HCT116 (cell line): Measurements from ENCODE around the gene PLEKHN1. TPM values are rescaled to one million over a fixed set of nuclear protein-coding genes. Genes with fewer than 3 reads are reported as not detected.

Experiments
- ATAC-seq: fragments of 200-7000 bp; cut with Tn5 transposase; 2 replicates; pipeline ENCODE4 v1.9.1; 2020; ENCODE audit warnings: mild to moderate bottlenecking, moderate library complexity
- BruUV-seq: library from RNA; stranded (reverse); fragments of 400-500 nt; replicated peaks from 2 replicates; lab custom pipeline; 2021; lab: Mats Ljungman, UMichigan
- CTCF ChIA-PET: fragments of 300-600 bp; sonication (Branson Sonifier 250); formaldehyde crosslinking; loops from one replicate; lab custom pipeline; 2021; ENCODE audit warnings: antibody characterized with exemption; lab: Charles Lee
- POLR2A ChIA-PET: fragments of 300-600, 350-600 bp; sonication (Branson Sonifier 250); formaldehyde crosslinking; loops from one replicate; lab custom pipeline; 2021; ENCODE audit warnings: antibody characterized with exemption; lab: Charles Lee
- RAD21 ChIA-PET, 2 experiments: fragments of 300-600 bp; sonication (Branson Sonifier 250); formaldehyde crosslinking; loops; one replicate each; lab custom pipeline; 2023; ENCODE audit warnings: low total read pairs in 2 of 2; ENCODE audit not compliant: uncharacterized antibody in 2 of 2, unreplicated experiment in 2 of 2, low non-redundant PET in 1 of 2; lab: Charles Lee
- DNase-seq: peaks from one replicate; pipeline ENCODE4 v3.0.0-alpha.2; 2010; ENCODE audit warnings: low read depth, low spot score
- H2AFZ ChIP-seq: fragments of 200-600 bp; shearing (Covaris generic), sonication (generic); 2 replicates; pipeline ENCODE4 v1.6.1; 2017; ENCODE audit warnings: low read depth, mixed run types, mixed read lengths, antibody characterized with exemption, low read length; ENCODE audit not compliant: poor library complexity, severe bottlenecking
- H3K27ac ChIP-seq: 2 replicates; pipeline ENCODE4 v1.5.1; 2012; ENCODE audit warnings: low read depth, low read length
- H3K27me3 ChIP-seq: fragments of 200-600 bp; sonication (generic); 2 replicates; pipeline ENCODE4 v1.6.1; 2016; ENCODE audit warnings: mixed run types, low read length, mixed read lengths; ENCODE audit not compliant: insufficient read depth
- H3K36me3 ChIP-seq, 2 experiments: fragments of 200-500 bp in 1 of 2; fragments of 200-600 bp in 1 of 2; sonication (Bioruptor generic) in 1 of 2; sonication (generic) in 1 of 2; 2 replicates each; pipeline versions ENCODE4 v1.5.1 to v1.6.1; 2014 to 2016; ENCODE audit warnings: low read length in 2 of 2, inconsistent platforms in 1 of 2, mixed read lengths in 1 of 2, mixed run types in 1 of 2; ENCODE audit not compliant: insufficient read depth in 2 of 2, control insufficient read depth in 1 of 2
- H3K4me1 ChIP-seq, 2 experiments: fragments of 200-600 bp in 1 of 2; sonication (generic) in 1 of 2; 2 replicates each; pipeline versions ENCODE4 v1.5.1 to v1.6.1; 2012 to 2017; ENCODE audit warnings: low read length in 2 of 2, inconsistent platforms in 1 of 2, mild to moderate bottlenecking in 1 of 2, mixed read lengths in 1 of 2, mixed run types in 1 of 2, moderate library complexity in 1 of 2; ENCODE audit not compliant: insufficient read depth in 2 of 2, control insufficient read depth in 1 of 2
- H3K4me2 ChIP-seq: fragments of 200-600 bp; sonication (generic); 2 replicates; pipeline ENCODE4 v1.6.1; 2017; ENCODE audit warnings: mixed run types, low read length, mixed read lengths
- H3K4me3 ChIP-seq, 2 experiments: fragments of 200-600 bp in 1 of 2; sonication (generic) in 1 of 2; replicated peaks in 1 of 2; 2 replicates each; pipeline ENCODE4 v1.5.1; 2011 to 2016; ENCODE audit warnings: low read length in 2 of 2, control low read depth in 1 of 2, low read depth in 1 of 2, mild to moderate bottlenecking in 1 of 2, mixed read lengths in 1 of 2, mixed run types in 1 of 2
- H3K79me2 ChIP-seq: fragments of 200-600 bp; sonication (generic); 2 replicates; pipeline ENCODE4 v1.6.1; 2017; ENCODE audit warnings: mild to moderate bottlenecking, mixed run types, low read length, moderate library complexity, mixed read lengths; ENCODE audit not compliant: insufficient read depth
- H3K9ac ChIP-seq: fragments of 200-600 bp; sonication (generic); 2 replicates; pipeline ENCODE4 v1.6.1; 2016; ENCODE audit warnings: low read length, mixed read lengths
- H3K9me2 ChIP-seq: fragments of 200-600 bp; sonication (generic), shearing (Covaris generic); 2 replicates; pipeline ENCODE4 v1.6.1; 2017; ENCODE audit warnings: mixed run types, mild to moderate bottlenecking, moderate library complexity; ENCODE audit not compliant: insufficient read depth
- H3K9me3 ChIP-seq, 2 experiments: fragments of 200-500 bp in 1 of 2; fragments of 200-600 bp in 1 of 2; sonication (Bioruptor generic) in 1 of 2; sonication (generic) in 1 of 2; 2 replicates each; pipeline ENCODE4 v1.6.1; 2014 to 2017; ENCODE audit warnings: low read length in 2 of 2, mixed read lengths in 2 of 2, inconsistent platforms in 1 of 2, low read depth in 1 of 2, mild to moderate bottlenecking in 1 of 2, mixed run types in 1 of 2, moderate library complexity in 1 of 2; ENCODE audit not compliant: control insufficient read depth in 1 of 2, insufficient read depth in 1 of 2
- H4K20me1 ChIP-seq: fragments of 200-600 bp; sonication (generic), shearing (Covaris generic); 2 replicates; pipeline ENCODE4 v1.6.1; 2017; ENCODE audit warnings: mixed run types, mild to moderate bottlenecking, moderate library complexity; ENCODE audit not compliant: insufficient read depth
- EZH2phosphoT487 ChIP-seq: fragments of 200-600 bp; IDR thresholded peaks from 2 replicates; pipeline ENCODE4 v1.6.1; 2018; ENCODE audit warnings: antibody characterized with exemption, borderline replicate concordance
- POLR2A ChIP-seq: IDR thresholded peaks from 2 replicates; pipeline ENCODE4 v1.7.0; 2011; ENCODE audit warnings: borderline replicate concordance; ENCODE audit not compliant: insufficient read depth, insufficient read length; ENCODE audit errors: extremely low read depth
- POLR2AphosphoS5 ChIP-seq: IDR thresholded peaks from 2 replicates; pipeline ENCODE4 v1.6.1; 2011; ENCODE audit warnings: mild to moderate bottlenecking, low read depth, low read length, moderate library complexity
- RAD21 ChIP-seq: IDR thresholded peaks from 2 replicates; pipeline ENCODE4 v1.6.1; 2012; ENCODE audit warnings: low read depth, mild to moderate bottlenecking
- SIN3A ChIP-seq: IDR thresholded peaks from 2 replicates; pipeline ENCODE4 v1.6.1; 2012; ENCODE audit warnings: low read depth
- SRF ChIP-seq: IDR thresholded peaks from 2 replicates; pipeline ENCODE4 v1.6.1; 2012; ENCODE audit warnings: low read depth
- TCF7L2 ChIP-seq: IDR thresholded peaks from 2 replicates; pipeline ENCODE4 v1.7.0; 2011; ENCODE audit warnings: borderline replicate concordance, inconsistent platforms; ENCODE audit not compliant: insufficient read depth, insufficient read length; ENCODE audit errors: extremely low read depth
- ZFX ChIP-seq: fragments of 450-650 bp; IDR thresholded peaks from 2 replicates; pipeline ENCODE4 v1.6.1; 2017
- intact Hi-C: fragments of 100-400 bp; cut with micrococcal nuclease; formaldehyde crosslinking; loops from 2 replicates; pipeline ENCODE4 v1.10.0; 2022
- total RNA-seq: library from RNA; stranded (reverse); gene quantifications from one replicate; pipeline ENCODE4 v1.2.1, GENCODE V29; 2021; ENCODE audit not compliant: unreplicated experiment
- TF ChIP-seq, protein P1 (sequence below): IDR thresholded peaks from 2 replicates; pipeline ENCODE4 v1.6.1; 2012

PLEKHN1 gene
- total RNA-seq, 1 experiment from 2014 or later, result 11.6 TPM

DNA sequence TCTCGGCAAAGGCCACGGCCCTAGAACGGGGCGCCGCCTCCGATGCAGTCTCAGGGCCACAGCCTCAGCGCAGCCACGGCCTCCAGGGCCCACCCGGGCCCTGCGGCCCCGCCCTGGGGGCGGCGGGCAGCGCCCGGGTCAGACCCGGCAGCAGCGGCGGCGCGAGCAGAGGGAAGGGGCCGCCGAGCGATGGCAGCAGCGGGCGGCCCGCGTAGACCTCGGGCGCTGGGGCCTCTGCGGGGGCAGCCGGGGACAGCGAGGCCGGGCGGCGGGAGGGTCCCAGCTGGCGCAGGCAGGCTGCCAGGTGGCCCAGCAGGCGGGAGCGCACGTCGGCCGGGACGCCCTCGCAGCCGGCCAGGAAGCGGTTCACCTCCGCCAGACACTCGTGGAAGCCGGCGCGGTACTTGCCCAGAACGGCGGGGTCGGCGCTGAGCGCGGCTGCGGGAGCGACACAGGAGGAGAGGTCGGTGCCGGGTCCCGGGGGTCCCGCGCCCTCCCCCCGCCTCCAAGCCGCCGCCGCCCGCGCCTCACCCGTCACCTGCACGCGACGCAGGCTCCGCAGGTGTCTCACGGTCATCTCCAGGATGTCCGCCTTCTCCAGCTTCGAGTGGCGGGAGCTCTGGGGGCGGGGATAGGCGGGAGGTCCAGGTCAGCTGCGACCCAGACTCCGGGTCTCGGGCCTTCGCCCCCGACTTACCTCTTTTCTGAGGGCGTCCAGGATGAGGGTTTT is 32.9 kb downstream of the PLEKHN1 start:
- POLR2A ChIA-PET, result interaction anchor here (1.0 to 1.5 kb wide), 3 partner anchors 15 to 23 kb away, joined by 3 to 5 read pairs (median 3); partner anchors contain the start of gene ISG15
- CTCF ChIA-PET, result interaction anchor here (1.0 kb wide), 1 partner anchor 15 kb away, joined by 4 read pairs; no protein-coding TSS in a partner anchor
- H3K27ac ChIP-seq, result peak overlapping the region; percentile 99

DNA sequence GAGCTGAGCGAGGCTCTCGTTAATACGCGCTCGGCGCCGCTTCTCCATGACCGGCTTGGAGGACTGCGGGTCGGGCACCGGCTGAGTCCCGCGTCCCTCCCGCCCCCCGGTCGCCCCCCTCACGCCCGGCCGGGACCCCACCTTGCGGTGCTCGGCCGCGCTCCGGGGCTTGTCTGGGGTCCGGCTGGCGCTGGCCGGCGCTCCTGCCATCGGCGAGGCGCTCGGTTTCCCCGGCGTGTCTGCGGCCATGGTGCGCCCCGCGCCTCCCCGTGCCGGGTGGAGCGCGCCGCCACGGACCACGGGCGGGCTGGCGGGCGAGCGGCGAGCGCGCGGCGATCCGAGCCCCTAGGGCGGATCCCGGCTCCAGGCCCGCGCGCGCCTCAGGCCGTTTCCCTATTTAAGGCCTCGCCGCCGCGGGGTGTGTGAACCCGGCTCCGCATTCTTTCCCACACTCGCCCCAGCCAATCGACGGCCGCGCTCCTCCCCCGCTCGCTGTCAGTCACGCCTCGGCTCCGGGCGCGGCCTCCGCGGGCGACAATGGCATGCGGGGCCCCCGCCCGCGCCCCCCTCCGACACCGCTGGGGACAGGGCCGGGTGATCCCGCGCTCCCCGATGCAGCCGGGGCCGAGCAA is 33.6 kb downstream of the PLEKHN1 start, which contains the start of gene HES4:
TSS of gene HES4 (minus strand) at position 373 of the 632 bp plus-strand sequence. CDS start at position 249, 124 bp downstream.
- H3K36me3 ChIP-seq, result no peaks in the 10 kb centered on the region
- H3K27me3 ChIP-seq, result no peaks in the 10 kb centered on the region
- RAD21 ChIA-PET, result interaction anchor here in 1 of 2 experiments (0.7 kb wide), 1 partner anchor 15 kb away, joined by 3 read pairs; no protein-coding TSS in a partner anchor
- H3K79me2 ChIP-seq, result peaks cover 29% of the 10 kb centered on the region
- H2AFZ ChIP-seq, result no peak within 1 kb of the TSS
- POLR2A ChIA-PET, result interaction anchor here (1.0 to 1.5 kb wide), 3 partner anchors 14 to 32 kb away, joined by 3 to 5 read pairs (median 3); partner anchors contain the start of gene ISG15
- peaks cover 15 to 66% of the 10 kb centered on the region in 2 experiments for H3K4me1 ChIP-seq
- peak within 1 kb of the TSS; percentile 75 to 83 for H3K4me3 ChIP-seq
- ATAC-seq, result peak; percentile 67
- intact Hi-C loops, result loop anchor here (2.0 to 5.0 kb wide), 2 partner anchors 15 to 67 kb away; no protein-coding TSS in a partner anchor
- TF ChIP-seq SIN3A, result no peak
- TF ChIP-seq SRF, result no peak
- peak; percentile 68; the same call in 1 of the 2 replicates for TF ChIP-seq ZFX
- no peak for TF ChIP-seq RAD21
- peak; percentile 51 for TF ChIP-seq TCF7L2
- TF ChIP-seq, protein P1, sequence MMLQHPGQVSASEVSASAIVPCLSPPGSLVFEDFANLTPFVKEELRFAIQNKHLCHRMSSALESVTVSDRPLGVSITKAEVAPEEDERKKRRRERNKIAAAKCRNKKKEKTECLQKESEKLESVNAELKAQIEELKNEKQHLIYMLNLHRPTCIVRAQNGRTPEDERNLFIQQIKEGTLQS, result no peak
- peak; percentile 87 for TF ChIP-seq POLR2AphosphoS5
- peak; percentile 69 for TF ChIP-seq POLR2A
- TF ChIP-seq, all 23 proteins: peak for 4
- Histone ChIP-seq H3K9me2 (no peaks in the 10 kb centered on the region), H3K9ac (peak within 1 kb of the TSS; percentile 100), H3K27ac (peak within 1 kb of the TSS; percentile 99), H3K4me2 (peak within 1 kb of the TSS; percentile 98), H4K20me1 (peaks cover 8% of the 10 kb centered on the region; the same call in 1 of the 2 replicates), H3K9me3 (no peaks in the 10 kb centered on the region)
- CTCF ChIA-PET, result interaction anchor here (1.0 kb wide), 1 partner anchor 64 kb away, joined by 5 read pairs; no protein-coding TSS in a partner anchor
- BruUV-seq, result no TSS peak
- DNase-seq, result peak; percentile 84

More for the DNA sequence above, 32.9 kb downstream of the PLEKHN1 start:
- ATAC-seq, result peak; percentile 21
- Histone ChIP-seq H3K36me3 (no peaks in the 10 kb centered on the region), H3K4me3 (peak overlapping the region; percentile 75 to 83), H3K4me1 (peaks cover 9 to 59% of the 10 kb centered on the region in 2 experiments; a peak in 3 of 4 replicates), H3K9me3 (no peaks in the 10 kb centered on the region), H2AFZ (no peak overlapping the region), H4K20me1 (peaks cover 8% of the 10 kb centered on the region; the same call in 1 of the 2 replicates), H3K9ac (peak overlapping the region; percentile 100), H3K4me2 (peak overlapping the region; percentile 98), H3K9me2 (no peaks in the 10 kb centered on the region), H3K27me3 (no peaks in the 10 kb centered on the region), H3K79me2 (peaks cover 29% of the 10 kb centered on the region)
- intact Hi-C loops, result no loop called here
- no peak for TF ChIP-seq EZH2phosphoT487
- peak; percentile 18 for TF ChIP-seq TCF7L2
- peak; percentile 55; the same call in 1 of the 2 replicates for TF ChIP-seq ZFX
- no TSS peak for BruUV-seq
- RAD21 ChIA-PET, result interaction anchor here in 1 of 2 experiments (0.7 kb wide), 1 partner anchor 15 kb away, joined by 3 read pairs; no protein-coding TSS in a partner anchor
- DNase-seq, result no peak
